Omental fat pad (tissue), 4 donors: Measurements from ENCODE around the gene ZNF429. TPM values are rescaled to one million over a fixed set of nuclear protein-coding genes. Genes with fewer than 3 reads are reported as not detected.
A peak's percentile ranks its signal among the peaks of the same experiment; 100 is the strongest.
"Not testable (repeated sequence)": the region's sequence is repeated elsewhere in the genome, so short reads cannot be mapped to it uniquely, and the experiment has no call there.

ENCODE experiments used
- ATAC-seq: fragments of 150-250 bp; one replicate; pipeline ENCODE4 v1.9.1; 2016; ENCODE audit warnings: mild to moderate bottlenecking, moderate library complexity; ENCODE audit not compliant: low FRiP score
- DNase-seq: peaks from one replicate; pipeline ENCODE4 v3.0.0-alpha.2; 2019; ENCODE audit warnings: low spot score
- CTCF ChIP-seq, 3 donors: fragments of 450-650 bp; IDR thresholded peaks; one replicate each; pipeline ENCODE4 v1.5.1; 2016 to 2017; ENCODE audit warnings: antibody characterized with exemption in 3 of 3, mild to moderate bottlenecking in 3 of 3, moderate library complexity in 2 of 3
- total RNA-seq, 4 donors: library from RNA; depleted of rRNA; stranded (reverse); fragments of >200 nt; gene quantifications; one replicate each; pipeline ENCODE4 v1.1.0, GENCODE V29; 2016

ZNF429 gene
- total RNA-seq, 4 donors from 2014 or later, result 5.6 to 21.0 (median 9.4) TPM

GRCh38 chr19:21472507-21472906, 32.9 kb upstream of the ZNF429 start:
- ATAC-seq, result no peak
- no peak for TF ChIP-seq CTCF (IDR thresholded peaks at IDR 0.05)
- no peak for DNase-seq

GRCh38 chr19:21474671-21475181, 30.7 kb upstream of the ZNF429 start:
- TF ChIP-seq CTCF (IDR thresholded peaks at IDR 0.05), result no peak
- ATAC-seq, result peak; percentile 94
- peak; percentile 74 for DNase-seq

GRCh38 chr19:21482361-21482760, 23.0 kb upstream of the ZNF429 start:
- not testable (repeated sequence) for ATAC-seq, DNase-seq

- DNase-seq (no peak), ATAC-seq (peak; percentile 89)
- TF ChIP-seq CTCF (IDR thresholded peaks at IDR 0.05), result no peak
These were observed 22.5 kb upstream of the ZNF429 start for GRCh38 chr19:21482863-21483276.

GRCh38 chr19:21483589-21484170, 21.7 kb upstream of the ZNF429 start:
- peak; percentile 41 for DNase-seq

GRCh38 chr19:21484631-21485030, 20.8 kb upstream of the ZNF429 start:
- TF ChIP-seq CTCF (IDR thresholded peaks at IDR 0.05), result no peak
- DNase-seq, result no peak
- no peak for ATAC-seq

More at GRCh38 chr19:21483589-21484170, 21.7 kb upstream of the ZNF429 start:
- peak; percentile 38 for ATAC-seq
- TF ChIP-seq CTCF (IDR thresholded peaks at IDR 0.05), result no peak

- no peak for TF ChIP-seq CTCF (IDR thresholded peaks at IDR 0.05)
- DNase-seq, result no peak
- ATAC-seq, result no peak
These were observed 19.5 kb upstream of the ZNF429 start for GRCh38 chr19:21485926-21486325.
